Liver (tissue), 9 donors: ENCODE measurements around the gene FLOT1. TPM values are rescaled to one million over a fixed set of nuclear protein-coding genes. Genes with fewer than 3 reads are reported as not detected.

Source experiments
- DNase-seq: peaks from one replicate; pipeline ENCODE4 v3.0.0-alpha.2; 2017; ENCODE audit warnings: low spot score
- H3K27ac ChIP-seq, 2 donors: one replicate each; pipeline ENCODE4 v1.7.0; 2013; ENCODE audit warnings: inconsistent platforms in 2 of 2, low read length in 2 of 2, control low read depth in 1 of 2, low read depth in 1 of 2, mild to moderate bottlenecking in 1 of 2
- H3K27me3 ChIP-seq, 4 donors: one replicate each; pipeline versions ENCODE4 v1.6.1 to v1.7.0; 2013; ENCODE audit warnings: low read length in 3 of 4, inconsistent platforms in 1 of 4, mild to moderate bottlenecking in 1 of 4, moderate library complexity in 1 of 4; ENCODE audit not compliant: control insufficient read depth in 4 of 4, insufficient read depth in 4 of 4
- H3K36me3 ChIP-seq, 4 donors: one replicate each; pipeline versions ENCODE4 v1.6.1 to v1.7.0; 2013; ENCODE audit warnings: low read length in 3 of 4, mild to moderate bottlenecking in 3 of 4, low read depth in 1 of 4, moderate library complexity in 1 of 4; ENCODE audit not compliant: control insufficient read depth in 4 of 4, insufficient read depth in 3 of 4
- H3K4me1 ChIP-seq, 4 donors: one replicate each; pipeline versions ENCODE4 v1.6.1 to v1.7.0; 2013; ENCODE audit warnings: low read length in 3 of 4, mild to moderate bottlenecking in 3 of 4, moderate library complexity in 1 of 4; ENCODE audit not compliant: control insufficient read depth in 4 of 4, insufficient read depth in 4 of 4
- H3K4me3 ChIP-seq, 3 donors: one replicate each; pipeline versions ENCODE4 v1.6.1 to v1.7.0; 2013; ENCODE audit warnings: low read length in 3 of 3, control low read depth in 1 of 3, low read depth in 1 of 3, mild to moderate bottlenecking in 1 of 3
- H3K9ac ChIP-seq, 2 donors: one replicate each; pipeline ENCODE4 v1.7.0; 2013; ENCODE audit warnings: low read length in 2 of 2, mild to moderate bottlenecking in 2 of 2, moderate library complexity in 2 of 2, control low read depth in 1 of 2, low read depth in 1 of 2
- H3K9me3 ChIP-seq, 4 donors: one replicate each; pipeline versions ENCODE4 v1.6.1 to v1.7.0; 2013; ENCODE audit warnings: low read length in 3 of 4; ENCODE audit not compliant: control insufficient read depth in 4 of 4
- CTCF ChIP-seq: fragments of 150-350 bp; IDR thresholded peaks from 2 replicates; pipeline ENCODE4 v1.5.1; 2017; ENCODE audit warnings: improper control_type of control experiment, low read depth, low read length; ENCODE audit not compliant: missing input control
- EGR1 ChIP-seq, 2 donors: IDR thresholded peaks; 2 replicates each; pipeline ENCODE4 v1.6.1; 2016 to 2018; ENCODE audit warnings: antibody characterized with exemption in 2 of 2, low read depth in 2 of 2
- FOXA1 ChIP-seq: IDR thresholded peaks from 2 replicates; pipeline ENCODE4 v1.6.1; 2016; ENCODE audit warnings: antibody characterized with exemption
- FOXA2 ChIP-seq: IDR thresholded peaks from 2 replicates; pipeline ENCODE4 v1.6.1; 2016; ENCODE audit warnings: antibody characterized with exemption
- GABPA ChIP-seq, 2 donors: IDR thresholded peaks in 1 of 2; conservative IDR thresholded peaks in 1 of 2; 2 replicates each; pipeline ENCODE4 v1.6.1; 2016; ENCODE audit warnings: antibody characterized with exemption in 2 of 2, mild to moderate bottlenecking in 1 of 2, moderate library complexity in 1 of 2
- HNF4G ChIP-seq: IDR thresholded peaks from 2 replicates; pipeline ENCODE4 v1.6.1; 2016; ENCODE audit warnings: antibody characterized with exemption
- JUND ChIP-seq, 2 donors: IDR thresholded peaks; 2 replicates each; pipeline ENCODE4 v1.6.1; 2016; ENCODE audit warnings: antibody characterized with exemption in 2 of 2
- NR2F2 ChIP-seq: IDR thresholded peaks from 2 replicates; pipeline ENCODE4 v1.6.1; 2016; ENCODE audit warnings: antibody characterized with exemption
- REST ChIP-seq: IDR thresholded peaks from 2 replicates; pipeline ENCODE4 v1.6.1; 2016; ENCODE audit warnings: antibody characterized with exemption, mild to moderate bottlenecking
- RXRA ChIP-seq, 2 donors: IDR thresholded peaks; 2 replicates each; pipeline ENCODE4 v1.6.1; 2017 to 2018; ENCODE audit warnings: antibody characterized with exemption in 2 of 2, mild to moderate bottlenecking in 1 of 2
- TAF1 ChIP-seq: conservative IDR thresholded peaks from 2 replicates; pipeline ENCODE4 v1.6.1; 2016; ENCODE audit warnings: antibody characterized with exemption, mild to moderate bottlenecking
- YY1 ChIP-seq: IDR thresholded peaks from 2 replicates; pipeline ENCODE4 v1.6.1; 2016; ENCODE audit warnings: antibody characterized with exemption, mild to moderate bottlenecking
- ZBTB33 ChIP-seq: IDR thresholded peaks from 2 replicates; pipeline ENCODE4 v1.6.1; 2016; ENCODE audit warnings: antibody characterized with exemption
- WGBS: extraction: QIAGEN DNeasy Blood & Tissue Kit; methylation state at CpG from one replicate; pipeline ENCODE4 v1.1.7; 2013; 5-methylcytosine and 5-hydroxymethylcytosine counted together
- polyA plus RNA-seq, 2 donors: library from polyadenylated mRNA; stranded (reverse) in 1 of 2; unstranded in 1 of 2; fragments of 200-250 nt in 1 of 2; fragments of >200 nt in 1 of 2; fragmentation: Nextera tagmentation in 1 of 2; extraction: Ambion mirVana in 1 of 2; gene quantifications; one replicate each; pipeline versions ENCODE4 v1.2.1 to v1.2.3, GENCODE V29; 2013 to 2015
- total RNA-seq, 2 donors: library from RNA; depleted of rRNA; stranded (reverse); fragments of >200 nt; gene quantifications; one replicate each; pipeline ENCODE4 v1.2.3, GENCODE V29; 2014
- TF ChIP-seq, protein P1 (sequence below): IDR thresholded peaks from 2 replicates; pipeline ENCODE4 v1.6.1; 2016; ENCODE audit warnings: antibody characterized with exemption
- TF ChIP-seq, protein P2 (sequence below): IDR thresholded peaks from 2 replicates; pipeline ENCODE4 v1.6.1; 2016; ENCODE audit warnings: antibody characterized with exemption
- donor health status: healthy.
- donor health status: healthy.
- donor health status: healthy.
- donor health status: healthy.
- donor health status: healthy.

Gene FLOT1
- total and polyA plus RNA-seq, 4 donors: 38.6 to 99.8 (median 59.5) TPM

GRCh38 chr6:30726506-30727413, 15.7 kb downstream of the FLOT1 start (continued):
- no peak for TF ChIP-seq TAF1
- TF ChIP-seq, protein P1, sequence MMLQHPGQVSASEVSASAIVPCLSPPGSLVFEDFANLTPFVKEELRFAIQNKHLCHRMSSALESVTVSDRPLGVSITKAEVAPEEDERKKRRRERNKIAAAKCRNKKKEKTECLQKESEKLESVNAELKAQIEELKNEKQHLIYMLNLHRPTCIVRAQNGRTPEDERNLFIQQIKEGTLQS: no peak

- no peak for DNase-seq
- TF ChIP-seq YY1 (no peak), FOXA1 (no peak), FOXA2 (no peak), JUND (IDR thresholded peaks at IDR 0.05) (no peak), RXRA (IDR thresholded peaks at IDR 0.05) (no peak), TAF1 (no peak), CTCF (no peak), ZBTB33 (no peak), HNF4G (no peak), NR2F2 (no peak), EGR1 (IDR thresholded peaks at IDR 0.05; ENCODE audit: low read depth in 2 of 2) (no peak), GABPA (IDR thresholded peaks at IDR 0.05 in 1 of 2, conservative IDR thresholded peaks at IDR 0.05 in 1 of 2) (no peak), REST (no peak)
- TF ChIP-seq, protein P1: no peak
- TF ChIP-seq, protein P2, sequence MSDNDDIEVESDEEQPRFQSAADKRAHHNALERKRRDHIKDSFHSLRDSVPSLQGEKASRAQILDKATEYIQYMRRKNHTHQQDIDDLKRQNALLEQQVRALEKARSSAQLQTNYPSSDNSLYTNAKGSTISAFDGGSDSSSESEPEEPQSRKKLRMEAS: no peak
- Histone ChIP-seq H3K36me3 (peaks cover 17 to 55% (median 47%) of the 10 kb centered on the region in 4 donors), H3K9me3 (no peaks in the 10 kb centered on the region), H3K27me3 (no peaks in the 10 kb centered on the region), H3K27ac (no peak overlapping the region), H3K4me1 (peaks cover 0 to 37% (median 26%) of the 10 kb centered on the region in 4 donors), H3K4me3 (no peak overlapping the region), H3K9ac (no peak overlapping the region)
- WGBS: 65% methylated on average over 3 of the region's 3 CpGs
Measured at GRCh38 chr6:30725713-30726505, 16.6 kb downstream of the FLOT1 start.
